ENCODE results near the gene TRANK1. TPM values are rescaled to one million over a fixed set of nuclear protein-coding genes. Genes with fewer than 3 reads are reported as not detected.

Gene TRANK1
- total RNA-seq, 1 donor from 2014 or later, result 0.53 TPM

DNA sequence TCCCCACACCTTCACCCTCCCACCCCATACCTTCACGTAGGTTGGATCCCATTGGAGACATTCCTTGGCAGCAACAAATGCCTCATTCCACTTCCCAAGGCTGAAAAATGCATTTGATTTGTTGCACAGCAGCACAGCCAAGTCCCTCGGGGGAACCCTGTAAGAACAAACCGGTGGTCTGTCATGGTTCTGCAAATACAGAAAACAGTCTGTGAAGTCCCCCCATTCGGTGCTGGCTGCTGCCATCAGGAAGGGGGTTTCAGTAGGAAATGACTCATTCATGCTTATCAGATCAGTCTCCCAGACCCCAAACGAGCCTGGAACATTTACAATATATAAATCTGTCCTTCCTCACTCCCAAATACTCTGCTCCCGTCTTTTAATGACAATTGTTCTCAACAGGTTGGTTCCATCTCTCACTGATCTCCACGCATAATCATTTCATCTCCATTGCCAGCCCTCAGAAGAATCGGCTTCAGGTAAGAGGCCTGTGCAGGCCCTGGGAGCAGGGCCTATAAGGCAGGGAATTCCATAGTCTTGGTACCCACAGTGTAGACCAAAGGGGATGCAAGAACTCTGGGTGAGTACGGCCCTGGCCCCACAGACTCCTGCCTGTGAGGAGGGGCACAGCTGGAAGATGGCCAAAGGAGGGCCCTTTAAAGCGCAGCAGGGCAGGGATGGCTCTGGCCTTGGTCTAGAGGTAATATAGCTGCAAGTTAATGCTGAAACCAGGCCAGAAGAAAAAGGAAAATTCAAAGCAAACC, 41.6 kb downstream of the TRANK1 start:
- H3K36me3 ChIP-seq (ENCODE audit: control insufficient read depth, insufficient read depth, low read length), result no peaks in the 10 kb centered on the region
- no peaks in the 10 kb centered on the region for H3K27me3 ChIP-seq (ENCODE audit: control insufficient read depth, insufficient read depth, low read length)
- TF ChIP-seq, protein P1, sequence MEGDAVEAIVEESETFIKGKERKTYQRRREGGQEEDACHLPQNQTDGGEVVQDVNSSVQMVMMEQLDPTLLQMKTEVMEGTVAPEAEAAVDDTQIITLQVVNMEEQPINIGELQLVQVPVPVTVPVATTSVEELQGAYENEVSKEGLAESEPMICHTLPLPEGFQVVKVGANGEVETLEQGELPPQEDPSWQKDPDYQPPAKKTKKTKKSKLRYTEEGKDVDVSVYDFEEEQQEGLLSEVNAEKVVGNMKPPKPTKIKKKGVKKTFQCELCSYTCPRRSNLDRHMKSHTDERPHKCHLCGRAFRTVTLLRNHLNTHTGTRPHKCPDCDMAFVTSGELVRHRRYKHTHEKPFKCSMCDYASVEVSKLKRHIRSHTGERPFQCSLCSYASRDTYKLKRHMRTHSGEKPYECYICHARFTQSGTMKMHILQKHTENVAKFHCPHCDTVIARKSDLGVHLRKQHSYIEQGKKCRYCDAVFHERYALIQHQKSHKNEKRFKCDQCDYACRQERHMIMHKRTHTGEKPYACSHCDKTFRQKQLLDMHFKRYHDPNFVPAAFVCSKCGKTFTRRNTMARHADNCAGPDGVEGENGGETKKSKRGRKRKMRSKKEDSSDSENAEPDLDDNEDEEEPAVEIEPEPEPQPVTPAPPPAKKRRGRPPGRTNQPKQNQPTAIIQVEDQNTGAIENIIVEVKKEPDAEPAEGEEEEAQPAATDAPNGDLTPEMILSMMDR (IDR thresholded peaks at IDR 0.05; ENCODE audit: insufficient read depth, low read length, severe bottlenecking), result no peak
- no peak for DNase-seq (ENCODE audit: low read depth)
- no peak for FAIRE-seq
- no peak overlapping the region for H3K4me3 ChIP-seq (ENCODE audit: low read depth, low read length)

DNA sequence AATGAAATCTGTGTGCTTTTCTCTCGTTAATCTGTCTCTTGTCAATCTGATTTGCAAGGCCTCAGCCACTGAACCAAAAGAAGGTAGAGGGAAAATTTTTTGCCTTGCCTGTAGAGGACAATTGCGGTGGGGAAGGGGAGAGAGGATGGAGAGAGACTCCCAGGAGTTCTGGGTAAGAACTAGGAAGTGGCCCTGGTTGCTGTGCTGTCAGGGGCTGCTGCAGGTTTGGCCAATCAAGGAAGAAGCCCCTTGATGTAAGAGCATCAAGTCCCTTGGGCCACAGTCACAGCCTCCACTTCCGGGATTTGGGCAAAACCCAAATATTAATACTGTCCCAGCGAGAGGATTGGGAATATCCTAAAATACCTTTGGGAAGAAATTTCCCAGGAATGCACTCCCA, 43.3 kb downstream of the TRANK1 start:
- DNase-seq (ENCODE audit: low read depth) (no peak), FAIRE-seq (no peak)
- Histone ChIP-seq H3K36me3 (ENCODE audit: control insufficient read depth, insufficient read depth, low read length) (no peaks in the 10 kb centered on the region), H3K4me3 (ENCODE audit: low read depth, low read length) (no peak overlapping the region), H3K27me3 (ENCODE audit: control insufficient read depth, insufficient read depth, low read length) (no peaks in the 10 kb centered on the region)
- TF ChIP-seq, protein P1 (IDR thresholded peaks at IDR 0.05; ENCODE audit: insufficient read depth, low read length, severe bottlenecking), result no peak

DNA sequence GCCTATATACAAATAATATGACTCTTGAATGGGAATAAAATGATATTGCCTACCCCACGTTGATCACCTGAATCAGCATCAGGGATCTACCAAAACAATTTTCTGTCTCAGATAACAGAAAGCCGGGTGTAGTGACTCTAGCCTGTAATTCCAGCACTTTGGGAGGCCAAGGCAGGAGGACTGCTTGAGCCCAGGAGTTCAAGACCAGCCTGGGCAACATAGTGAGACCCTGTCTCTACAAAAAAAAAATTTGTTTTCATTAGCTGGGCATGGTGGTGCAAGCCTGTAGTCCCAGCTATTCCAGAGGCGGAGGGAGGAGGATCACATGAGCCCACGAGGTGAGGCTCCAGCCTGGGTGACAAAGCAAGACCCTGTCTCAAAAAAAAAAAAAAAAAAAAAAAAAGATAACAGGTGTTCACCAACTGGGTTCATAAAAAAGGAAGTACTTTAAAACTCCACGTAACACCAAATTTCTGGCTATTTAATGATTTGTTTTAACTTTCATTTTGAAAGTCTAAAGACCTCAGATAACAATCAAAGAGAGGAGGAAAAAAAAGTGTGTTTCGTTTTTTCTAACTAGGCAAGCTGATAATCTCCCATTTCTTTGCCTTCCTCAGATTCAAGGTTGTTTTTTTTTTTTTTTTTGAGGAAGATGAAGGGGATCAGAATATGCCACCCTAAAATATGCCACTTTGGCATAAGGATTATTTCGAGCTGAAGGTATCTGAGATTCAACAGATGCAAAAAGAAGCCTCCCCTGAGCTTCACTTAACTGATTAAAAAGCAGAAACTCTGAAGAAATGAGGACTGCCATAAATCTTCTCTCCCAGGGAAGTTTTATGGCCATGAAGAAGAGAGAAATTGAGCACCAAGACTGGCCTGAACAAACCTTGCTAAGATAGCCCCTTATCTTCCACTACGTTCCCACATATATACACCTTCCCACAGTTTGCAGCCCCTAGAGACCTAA, 44.1 kb downstream of the TRANK1 start:
- H3K27me3 ChIP-seq (ENCODE audit: control insufficient read depth, insufficient read depth, low read length), result no peaks in the 10 kb centered on the region
- H3K4me3 ChIP-seq (ENCODE audit: low read depth, low read length), result no peak overlapping the region
- DNase-seq (ENCODE audit: low read depth) (no peak), FAIRE-seq (no peak)
- TF ChIP-seq, protein P1 (IDR thresholded peaks at IDR 0.05; ENCODE audit: insufficient read depth, low read length, severe bottlenecking), result no peak
- H3K36me3 ChIP-seq (ENCODE audit: control insufficient read depth, insufficient read depth, low read length), result no peaks in the 10 kb centered on the region

DNA sequence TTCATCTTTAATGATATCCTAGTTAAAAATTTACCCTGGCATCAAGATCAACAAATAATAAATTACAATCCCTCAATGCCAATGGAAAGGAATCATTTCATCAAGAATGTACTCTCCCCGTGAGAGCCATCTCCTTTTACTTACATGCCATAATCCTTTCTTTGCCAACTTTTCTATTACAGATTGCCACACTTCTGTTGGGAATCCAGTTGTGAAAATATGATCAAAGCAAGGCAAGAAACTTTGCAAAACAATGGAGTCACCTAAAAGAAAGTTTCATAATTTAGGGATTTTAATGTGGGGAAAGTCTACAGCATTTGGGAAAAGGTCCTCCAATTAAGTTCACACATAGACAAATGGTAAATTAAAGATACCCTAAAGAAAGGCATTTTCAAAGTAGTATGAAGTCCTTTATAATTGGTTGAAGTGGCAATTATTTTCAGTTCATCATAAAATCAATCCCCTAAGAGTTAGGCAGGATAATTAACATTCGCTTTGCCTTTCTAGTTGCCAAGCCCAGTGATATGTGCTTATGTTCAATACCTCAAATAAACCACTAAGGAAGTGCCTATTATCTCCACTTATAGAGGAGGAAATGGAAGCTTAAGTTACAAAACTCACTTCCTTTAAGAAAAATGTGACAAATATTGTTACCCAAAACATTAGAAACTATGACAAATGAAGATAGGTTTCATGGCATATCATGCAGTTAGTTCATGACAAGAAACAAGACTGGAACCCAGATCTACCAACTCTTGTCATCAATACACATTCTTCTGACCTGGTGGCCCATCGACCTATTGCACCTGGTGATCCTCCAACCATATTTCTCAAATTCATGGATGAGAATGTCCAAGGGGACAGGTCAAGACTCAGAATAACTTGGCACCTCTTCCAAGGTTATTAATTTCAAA, 49.1 kb downstream of the TRANK1 start:
- FAIRE-seq (no peak), DNase-seq (ENCODE audit: low read depth) (no peak)
- H3K27me3 ChIP-seq (ENCODE audit: control insufficient read depth, insufficient read depth, low read length), result no peaks in the 10 kb centered on the region
- TF ChIP-seq, protein P1 (IDR thresholded peaks at IDR 0.05; ENCODE audit: insufficient read depth, low read length, severe bottlenecking), result no peak
- H3K4me3 ChIP-seq (ENCODE audit: low read depth, low read length), result no peak overlapping the region
- no peaks in the 10 kb centered on the region for H3K36me3 ChIP-seq (ENCODE audit: control insufficient read depth, insufficient read depth, low read length)

DNA sequence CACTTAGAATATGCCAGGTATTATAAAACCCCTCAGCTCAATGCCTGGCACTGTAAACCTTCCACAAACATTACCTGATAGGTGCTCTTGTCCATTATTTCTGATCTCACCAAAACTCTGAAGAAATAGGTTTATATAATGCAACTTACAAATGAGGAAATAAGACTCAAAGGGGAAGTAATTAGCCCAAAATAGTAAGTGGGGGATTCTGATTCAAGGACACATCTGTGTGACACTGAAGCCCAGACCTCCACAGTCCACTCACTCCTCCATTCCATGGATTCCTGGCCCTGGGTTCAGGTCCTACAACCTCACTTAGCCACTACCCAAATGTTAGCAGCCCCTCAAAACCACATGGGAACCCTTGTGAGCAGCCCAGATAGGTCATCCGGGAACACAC, 49.9 kb downstream of the TRANK1 start:
- no peaks in the 10 kb centered on the region for H3K36me3 ChIP-seq (ENCODE audit: control insufficient read depth, insufficient read depth, low read length)
- H3K4me3 ChIP-seq (ENCODE audit: low read depth, low read length), result no peak overlapping the region
- FAIRE-seq (no peak), DNase-seq (ENCODE audit: low read depth) (no peak)
- no peaks in the 10 kb centered on the region for H3K27me3 ChIP-seq (ENCODE audit: control insufficient read depth, insufficient read depth, low read length)
- TF ChIP-seq, protein P1 (IDR thresholded peaks at IDR 0.05; ENCODE audit: insufficient read depth, low read length, severe bottlenecking), result no peak

Data from bronchial epithelial cell (primary cell).